GM18909 (cell line): ENCODE measurements around the gene NECAP2.

Source experiments
- ATAC-seq: cut with Tn5 transposase; IDR thresholded peaks from one replicate; pipeline ENCODE4 v1.9.1; 2021; ENCODE audit warnings: mild to moderate bottlenecking; ENCODE audit not compliant: unreplicated experiment, poor library complexity

NECAP2 gene

GRCh38 chr1:16440470-16441281 lies at the start of gene NECAP2:
Gene NECAP2 (plus strand): TSS chr1:16440724. CDS start chr1:16440762, 38 bp downstream.
- ATAC-seq = peak; percentile 85

- ATAC-seq = no peak
Measured at GRCh38 chr1:16391411-16391810, 49.1 kb upstream of the NECAP2 start.

GRCh38 chr1:16392740-16393569 lies 47.6 kb upstream of the NECAP2 start:
- ATAC-seq = no peak

- ATAC-seq = no peak
Measured at GRCh38 chr1:16393570-16394521, 46.7 kb upstream of the NECAP2 start.

- ATAC-seq = no peak
Measured at GRCh38 chr1:16394977-16395376, 45.5 kb upstream of the NECAP2 start.

- no peak for ATAC-seq
Measured at GRCh38 chr1:16396591-16396990, 43.9 kb upstream of the NECAP2 start.

- no peak for ATAC-seq
Measured at GRCh38 chr1:16397120-16397519, 43.4 kb upstream of the NECAP2 start.

- ATAC-seq = no peak
Measured at GRCh38 chr1:16398371-16398953, 42.1 kb upstream of the NECAP2 start.

- ATAC-seq = no peak
Measured at GRCh38 chr1:16402742-16403141, 37.8 kb upstream of the NECAP2 start.

GRCh38 chr1:16405441-16405840 lies 35.1 kb upstream of the NECAP2 start:
- no peak for ATAC-seq

- ATAC-seq = no peak
Measured at GRCh38 chr1:16406868-16407267, 33.7 kb upstream of the NECAP2 start.

GRCh38 chr1:16409536-16410152 lies 30.9 kb upstream of the NECAP2 start:
- no peak for ATAC-seq

- no peak for ATAC-seq
Measured at GRCh38 chr1:16410803-16411202, 29.7 kb upstream of the NECAP2 start.

GRCh38 chr1:16413191-16413590 lies 27.3 kb upstream of the NECAP2 start:
- ATAC-seq = no peak

GRCh38 chr1:16418823-16419425 lies 21.6 kb upstream of the NECAP2 start:
- no peak for ATAC-seq

- peak; percentile 67 for ATAC-seq
Measured at GRCh38 chr1:16420424-16421118, 20.0 kb upstream of the NECAP2 start.

GRCh38 chr1:16421201-16421600 lies 19.3 kb upstream of the NECAP2 start:
- no peak for ATAC-seq

- no peak for ATAC-seq
Measured at GRCh38 chr1:16422041-16422440, 18.5 kb upstream of the NECAP2 start.
